Keratinocyte (primary cell): ENCODE measurements around the gene RTL1. TPM values are rescaled to one million over a fixed set of nuclear protein-coding genes. Genes with fewer than 3 reads are reported as not detected.

Experiments
- DNase-seq: peaks from one replicate; pipeline ENCODE4 v3.0.0-alpha.2; 2011; ENCODE audit warnings: low read depth, missing footprints, low spot score
- FAIRE-seq: peaks from 2 replicates; lab custom pipeline; 2011; peaks lifted over from hg19 to GRCh38; lab: Jason Lieb, UNC
- H2AFZ ChIP-seq: 2 replicates; pipeline ENCODE4 v1.6.0; 2012; ENCODE audit warnings: low read length, control low read depth, inconsistent platforms; ENCODE audit not compliant: control insufficient read depth
- H3K27ac ChIP-seq: 2 replicates; pipeline ENCODE4 v1.5.1; 2011; ENCODE audit warnings: low read length; ENCODE audit not compliant: control insufficient read depth, insufficient read depth
- H3K27me3 ChIP-seq: 3 replicates; pipeline ENCODE4 v1.6.0; 2011; ENCODE audit warnings: low read length; ENCODE audit not compliant: control insufficient read depth, insufficient read depth; ENCODE audit errors: extremely low read depth
- H3K36me3 ChIP-seq, 2 experiments: 2 replicates in 1 of 2; 3 replicates in 1 of 2; pipeline ENCODE4 v1.5.1; 2011; ENCODE audit warnings: low read length in 2 of 2, mild to moderate bottlenecking in 1 of 2; ENCODE audit not compliant: control insufficient read depth in 2 of 2, insufficient read depth in 2 of 2; ENCODE audit errors: extremely low read depth in 1 of 2
- H3K4me1 ChIP-seq: 3 replicates; pipeline ENCODE4 v1.5.1; 2011; ENCODE audit warnings: low read length; ENCODE audit not compliant: control insufficient read depth, insufficient read depth; ENCODE audit errors: extremely low read depth
- H3K4me2 ChIP-seq: 3 replicates; pipeline ENCODE4 v1.6.0; 2011; ENCODE audit warnings: low read depth, low read length; ENCODE audit not compliant: control insufficient read depth, insufficient read depth; ENCODE audit errors: extremely low read depth
- H3K4me3 ChIP-seq, 3 experiments: fragments of 200-600 bp in 1 of 3; sonication (generic) in 1 of 3; 2 replicates in 2 of 3; 3 replicates in 1 of 3; pipeline ENCODE4 v1.5.1; 2011 to 2016; ENCODE audit warnings: low read length in 3 of 3, mild to moderate bottlenecking in 3 of 3, control low read depth in 2 of 3, inconsistent platforms in 1 of 3, low read depth in 1 of 3, mixed read lengths in 1 of 3, mixed run types in 1 of 3, moderate library complexity in 1 of 3; ENCODE audit not compliant: control insufficient read depth in 2 of 3, insufficient read depth in 2 of 3; ENCODE audit errors: extremely low read depth in 1 of 3
- H3K79me2 ChIP-seq: 2 replicates; pipeline ENCODE4 v1.6.0; 2012; ENCODE audit warnings: low read length; ENCODE audit not compliant: control insufficient read depth, insufficient read depth
- H3K9ac ChIP-seq: 3 replicates; pipeline ENCODE4 v1.6.0; 2011; ENCODE audit warnings: low read length; ENCODE audit not compliant: control insufficient read depth, insufficient read depth; ENCODE audit errors: extremely low read depth
- H3K9me1 ChIP-seq: 3 replicates; pipeline ENCODE4 v1.6.0; 2011; ENCODE audit warnings: low read length; ENCODE audit not compliant: control insufficient read depth, insufficient read depth; ENCODE audit errors: extremely low read depth
- H3K9me3 ChIP-seq: 2 replicates; pipeline ENCODE4 v1.5.1; 2012; ENCODE audit warnings: low read depth, low read length; ENCODE audit not compliant: control insufficient read depth
- H4K20me1 ChIP-seq: 3 replicates; pipeline ENCODE4 v1.6.0; 2011; ENCODE audit warnings: low read length; ENCODE audit not compliant: control insufficient read depth, insufficient read depth; ENCODE audit errors: extremely low read depth
- CTCF ChIP-seq, 3 experiments: IDR thresholded peaks in 1 of 3; conservative IDR thresholded peaks in 1 of 3; optimal IDR thresholded peaks in 1 of 3; 2 replicates in 2 of 3; 3 replicates in 1 of 3; pipeline versions ENCODE3 to v1.5.1; 2011; ENCODE audit warnings: low read length in 3 of 3, mild to moderate bottlenecking in 3 of 3, moderate library complexity in 2 of 3, control low read depth in 1 of 3, inconsistent platforms in 1 of 3; ENCODE audit not compliant: insufficient read depth in 2 of 3; ENCODE audit errors: extremely low read depth in 1 of 3
- EZH2 ChIP-seq: IDR thresholded peaks from one replicate; pipeline ENCODE4 v1.6.1; 2012; ENCODE audit warnings: inconsistent platforms, mild to moderate bottlenecking, low read length, moderate library complexity
- dilution Hi-C: fragments of 300-500 bp; cut with MboI; formaldehyde crosslinking; loops from one replicate; pipeline ENCODE4 v1.7.0; 2020; ENCODE audit warnings: low sequenced_read_pairs; ENCODE audit not compliant: extremely low pct_ligation_motif_present
- polyA plus RNA-seq, 5 experiments: library from polyadenylated mRNA; depleted of rRNA in 3 of 5; stranded (reverse) in 3 of 5; stranded (forward) in 1 of 5; unstranded in 1 of 5; fragments of >200 nt; gene quantifications; 1 replicate in 1 of 5; 2 replicates in 3 of 5; 3 replicates in 1 of 5; pipeline versions ENCODE4 v1.2.1 to v1.2.3, GENCODE V29; 2011 to 2012; ENCODE audit warnings: missing spikeins in 2 of 5, low read depth in 1 of 5, low replicate concordance in 1 of 5

RTL1 gene
- polyA plus RNA-seq, 1 donor (not counting 4 experiments of a cell fraction or from before 2014, with no cell fraction given): not detected

- no peak overlapping the region for H3K4me2 ChIP-seq
- H3K9ac ChIP-seq: no peak overlapping the region
- H2AFZ ChIP-seq: no peak overlapping the region
- H3K9me1 ChIP-seq: no peaks in the 10 kb centered on the region
- FAIRE-seq: no peak
- dilution Hi-C loops: no loop called here
- H3K4me3 ChIP-seq: no peak overlapping the region
- H3K27me3 ChIP-seq: no peaks in the 10 kb centered on the region
- no peaks in the 10 kb centered on the region for H3K4me1 ChIP-seq
- no peaks in the 10 kb centered on the region for H3K36me3 ChIP-seq
- peaks cover 6% of the 10 kb centered on the region for H3K9me3 ChIP-seq
- H3K79me2 ChIP-seq: no peaks in the 10 kb centered on the region
- no peak overlapping the region for H3K27ac ChIP-seq
- DNase-seq: no peak
- no peaks in the 10 kb centered on the region for H4K20me1 ChIP-seq
- no peak for TF ChIP-seq CTCF (optimal IDR thresholded peaks at IDR 0.05 in 1 of 3, IDR thresholded peaks at IDR 0.05 in 1 of 3, conservative IDR thresholded peaks at IDR 0.05 in 1 of 3; ENCODE audit: extremely low read depth in 1 of 3, insufficient read depth in 2 of 3, low read length in 3 of 3)
- no peak for TF ChIP-seq EZH2
These were observed 28.4 kb downstream of the RTL1 start for GRCh38 chr14:100875126-100875525.

- DNase-seq (no peak), FAIRE-seq (no peak)
- no peaks in the 10 kb centered on the region for H3K79me2 ChIP-seq
- no peak for TF ChIP-seq CTCF (optimal IDR thresholded peaks at IDR 0.05 in 1 of 3, IDR thresholded peaks at IDR 0.05 in 1 of 3, conservative IDR thresholded peaks at IDR 0.05 in 1 of 3; ENCODE audit: extremely low read depth in 1 of 3, insufficient read depth in 2 of 3, low read length in 3 of 3)
- TF ChIP-seq EZH2: no peak
- no peak overlapping the region for H3K9ac ChIP-seq
- H3K9me3 ChIP-seq: peaks cover 6% of the 10 kb centered on the region
- H3K9me1 ChIP-seq: no peaks in the 10 kb centered on the region
- no peaks in the 10 kb centered on the region for H3K36me3 ChIP-seq
- no peaks in the 10 kb centered on the region for H4K20me1 ChIP-seq
- no peak overlapping the region for H3K4me2 ChIP-seq
- no peak overlapping the region for H2AFZ ChIP-seq
- dilution Hi-C loops: no loop called here
- H3K4me3 ChIP-seq: no peak overlapping the region
- H3K4me1 ChIP-seq: no peaks in the 10 kb centered on the region
- no peaks in the 10 kb centered on the region for H3K27me3 ChIP-seq
- no peak overlapping the region for H3K27ac ChIP-seq
These were observed 29.0 kb downstream of the RTL1 start for GRCh38 chr14:100874411-100875091.
